SU-DHL-6 (cell line): ENCODE data around the gene KMT2E.

ENCODE experiments used
- H2AFZ ChIP-seq: fragments of 200-600 bp; sonication (generic); 2 replicates; pipeline ENCODE4 v1.6.1; 2014; ENCODE audit warnings: low read depth, mild to moderate bottlenecking, moderate library complexity, mixed read lengths, antibody characterized with exemption, low read length; ENCODE audit not compliant: severe bottlenecking
- H3F3A ChIP-seq: fragments of 200-600 bp; shearing (Covaris generic); 2 replicates; pipeline ENCODE4 v1.6.0; 2016; ENCODE audit warnings: antibody characterized with exemption, mild to moderate bottlenecking; ENCODE audit not compliant: insufficient read depth
- H3K27ac ChIP-seq: fragments of 200-600 bp; sonication (generic); 2 replicates; pipeline ENCODE4 v1.5.1; 2016; ENCODE audit warnings: low read depth, mild to moderate bottlenecking, low read length, moderate library complexity, mixed read lengths
- H3K27me3 ChIP-seq: fragments of 200-600 bp; sonication (generic), shearing (Covaris generic); 2 replicates; pipeline ENCODE4 v1.6.0; 2014; ENCODE audit warnings: mild to moderate bottlenecking, low read length
- H3K36me3 ChIP-seq: fragments of 200-600 bp; sonication (generic); 2 replicates; pipeline ENCODE4 v1.6.1; 2014; ENCODE audit warnings: mild to moderate bottlenecking, low read length, mixed read lengths
- H3K4me2 ChIP-seq: fragments of 300-600, 200-600 bp; shearing (Covaris generic), sonication (generic); 2 replicates; pipeline ENCODE4 v1.6.0; 2014; ENCODE audit warnings: low read length, low read depth, mild to moderate bottlenecking; ENCODE audit not compliant: poor library complexity, severe bottlenecking
- H3K4me3 ChIP-seq: fragments of 200-600 bp; sonication (generic); 2 replicates; pipeline ENCODE4 v1.5.1; 2014; ENCODE audit warnings: antibody characterized with exemption, low read length, mild to moderate bottlenecking, mixed read lengths; ENCODE audit not compliant: insufficient read depth, poor library complexity, severe bottlenecking
- H3K79me2 ChIP-seq: fragments of 200-600 bp; sonication (generic); 2 replicates; pipeline ENCODE4 v1.6.1; 2014; ENCODE audit warnings: mild to moderate bottlenecking, low read length, moderate library complexity; ENCODE audit not compliant: insufficient read depth
- H3K9ac ChIP-seq: fragments of 200-600 bp; sonication (generic); 2 replicates; pipeline ENCODE4 v1.7.0; 2014; ENCODE audit warnings: mild to moderate bottlenecking, low read length
- H3K9me2 ChIP-seq: fragments of 200-600 bp; sonication (generic); replicated peaks from 2 replicates; pipeline ENCODE4 v1.6.1; 2014; ENCODE audit warnings: low read length; ENCODE audit not compliant: insufficient read depth
- H3K9me3 ChIP-seq: fragments of 200-600 bp; sonication (generic); 2 replicates; pipeline ENCODE4 v1.6.1; 2014; ENCODE audit warnings: low read length, mixed read lengths; ENCODE audit not compliant: insufficient read depth
- H4K20me1 ChIP-seq: fragments of 200-600 bp; sonication (generic); 2 replicates; pipeline ENCODE4 v1.6.1; 2014; ENCODE audit warnings: low read depth, mild to moderate bottlenecking, antibody characterized with exemption, low read length, moderate library complexity, mixed read lengths
- EZH2phosphoT487 ChIP-seq: fragments of 200-600 bp; sonication (generic), shearing (Covaris generic); conservative IDR thresholded peaks from 2 replicates; pipeline ENCODE4 v1.6.1; 2018; ENCODE audit warnings: mild to moderate bottlenecking, antibody characterized with exemption, low read length, moderate library complexity, mixed read lengths
- TF ChIP-seq, protein P1 (sequence below): fragments of 200-600 bp; sonication (generic); IDR thresholded peaks from one replicate; pipeline ENCODE4 v1.5.1; 2017; ENCODE audit warnings: antibody characterized with exemption, mild to moderate bottlenecking, low read length, moderate library complexity; ENCODE audit not compliant: insufficient read depth, poor library complexity, severe bottlenecking

KMT2E gene

DNA sequence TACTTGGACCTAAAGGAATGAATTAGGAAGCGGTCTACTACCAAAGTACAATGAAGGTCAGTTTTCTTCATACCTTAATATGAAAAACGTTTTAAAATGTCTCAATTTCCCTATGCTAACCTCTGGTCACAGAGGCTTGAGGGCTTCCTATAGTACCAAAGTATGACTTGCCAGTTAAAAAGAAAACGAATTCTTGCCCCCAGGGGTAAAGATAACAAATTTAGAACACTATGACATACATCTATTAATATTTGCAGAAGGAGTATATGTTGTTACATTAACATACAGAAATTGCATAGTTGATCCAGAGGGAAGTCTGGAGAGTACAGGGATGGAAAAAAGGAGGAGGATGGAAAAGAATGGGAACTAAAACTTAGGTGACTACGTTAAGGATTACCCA lies 13.8 kb upstream of the KMT2E start:
- no peak overlapping the region for H3K9ac ChIP-seq
- H3K27ac ChIP-seq, result no peak overlapping the region
- no peaks in the 10 kb centered on the region; the same call in 1 of the 2 replicates for H3K79me2 ChIP-seq
- TF ChIP-seq, protein P1, sequence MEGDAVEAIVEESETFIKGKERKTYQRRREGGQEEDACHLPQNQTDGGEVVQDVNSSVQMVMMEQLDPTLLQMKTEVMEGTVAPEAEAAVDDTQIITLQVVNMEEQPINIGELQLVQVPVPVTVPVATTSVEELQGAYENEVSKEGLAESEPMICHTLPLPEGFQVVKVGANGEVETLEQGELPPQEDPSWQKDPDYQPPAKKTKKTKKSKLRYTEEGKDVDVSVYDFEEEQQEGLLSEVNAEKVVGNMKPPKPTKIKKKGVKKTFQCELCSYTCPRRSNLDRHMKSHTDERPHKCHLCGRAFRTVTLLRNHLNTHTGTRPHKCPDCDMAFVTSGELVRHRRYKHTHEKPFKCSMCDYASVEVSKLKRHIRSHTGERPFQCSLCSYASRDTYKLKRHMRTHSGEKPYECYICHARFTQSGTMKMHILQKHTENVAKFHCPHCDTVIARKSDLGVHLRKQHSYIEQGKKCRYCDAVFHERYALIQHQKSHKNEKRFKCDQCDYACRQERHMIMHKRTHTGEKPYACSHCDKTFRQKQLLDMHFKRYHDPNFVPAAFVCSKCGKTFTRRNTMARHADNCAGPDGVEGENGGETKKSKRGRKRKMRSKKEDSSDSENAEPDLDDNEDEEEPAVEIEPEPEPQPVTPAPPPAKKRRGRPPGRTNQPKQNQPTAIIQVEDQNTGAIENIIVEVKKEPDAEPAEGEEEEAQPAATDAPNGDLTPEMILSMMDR, result no peak
- no peak for TF ChIP-seq EZH2phosphoT487
- H3K36me3 ChIP-seq, result peaks cover 16% of the 10 kb centered on the region; the same call in 1 of the 2 replicates
- H3K4me2 ChIP-seq, result no peak overlapping the region
- H3K4me3 ChIP-seq, result no peak overlapping the region
- peaks cover 77% of the 10 kb centered on the region for H4K20me1 ChIP-seq
- H2AFZ ChIP-seq, result no peak overlapping the region
- H3K9me3 ChIP-seq, result no peaks in the 10 kb centered on the region
- no peaks in the 10 kb centered on the region; the same call in none of the 2 replicates for H3F3A ChIP-seq
- H3K27me3 ChIP-seq, result no peaks in the 10 kb centered on the region
- H3K9me2 ChIP-seq, result no peaks in the 10 kb centered on the region

DNA sequence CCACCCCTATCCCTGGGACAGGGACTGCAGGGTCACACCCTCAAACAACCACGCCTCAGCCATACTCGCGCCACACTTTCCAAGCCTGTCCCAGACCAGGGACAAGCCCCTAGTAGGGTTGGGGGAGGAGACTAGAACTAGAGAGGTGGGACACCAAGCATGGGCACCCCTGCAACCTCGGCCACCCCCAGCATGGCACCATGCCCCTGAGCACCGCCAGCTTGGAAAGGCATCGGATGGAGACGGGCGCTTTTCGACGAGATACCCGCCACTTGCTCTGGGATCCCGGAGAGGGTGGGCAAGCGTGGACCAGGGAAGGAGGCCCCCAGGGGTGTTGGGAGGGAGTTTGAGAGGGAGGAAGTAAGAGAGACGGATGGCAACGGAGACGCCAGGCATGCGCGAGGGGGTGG lies 13.1 kb upstream of the KMT2E start:
- no peak overlapping the region for H2AFZ ChIP-seq
- H3K9me2 ChIP-seq, result no peaks in the 10 kb centered on the region
- no peaks in the 10 kb centered on the region for H3K9me3 ChIP-seq
- peaks cover 69% of the 10 kb centered on the region for H4K20me1 ChIP-seq
- no peak overlapping the region for H3K4me2 ChIP-seq
- H3K36me3 ChIP-seq, result peaks cover 16% of the 10 kb centered on the region; the same call in 1 of the 2 replicates
- H3K4me3 ChIP-seq, result no peak overlapping the region
- H3K27me3 ChIP-seq, result no peaks in the 10 kb centered on the region
- H3K9ac ChIP-seq, result no peak overlapping the region
- no peaks in the 10 kb centered on the region; the same call in 1 of the 2 replicates for H3K79me2 ChIP-seq
- TF ChIP-seq, protein P1, result no peak
- no peak for TF ChIP-seq EZH2phosphoT487
- H3F3A ChIP-seq, result no peaks in the 10 kb centered on the region; the same call in none of the 2 replicates
- no peak overlapping the region for H3K27ac ChIP-seq

DNA sequence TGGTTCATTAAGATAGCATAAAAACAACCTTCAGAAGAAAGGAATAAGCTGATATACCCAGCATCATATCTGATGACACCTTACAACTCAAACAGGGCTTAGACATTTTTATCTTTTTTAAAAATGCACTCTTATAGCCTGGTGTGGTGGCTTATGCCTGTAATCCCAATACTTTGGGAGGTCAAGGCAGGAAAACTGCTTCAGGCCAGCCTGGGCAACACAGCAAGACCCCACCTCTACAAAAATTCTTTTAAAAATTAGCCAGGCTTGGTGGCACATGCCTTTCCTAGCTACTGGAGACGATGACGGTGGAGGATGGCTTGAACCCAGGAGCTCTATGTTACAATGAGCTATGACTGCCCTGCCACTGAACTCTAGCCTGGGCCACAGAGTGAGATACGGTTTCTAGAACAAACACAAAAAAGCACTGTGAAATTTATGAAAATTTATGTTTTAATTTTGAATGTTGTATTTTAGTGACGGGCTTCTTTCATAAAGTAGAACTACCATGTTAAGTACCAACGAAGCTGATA lies 12.3 kb upstream of the KMT2E start:
- no peak overlapping the region for H2AFZ ChIP-seq
- no peak overlapping the region for H3K9ac ChIP-seq
- no peak overlapping the region for H3K4me3 ChIP-seq
- H3K9me2 ChIP-seq, result no peaks in the 10 kb centered on the region
- no peak overlapping the region for H3K4me2 ChIP-seq
- H3K27me3 ChIP-seq, result no peaks in the 10 kb centered on the region
- H3K36me3 ChIP-seq, result peaks cover 12% of the 10 kb centered on the region; the same call in 1 of the 2 replicates
- no peaks in the 10 kb centered on the region; the same call in none of the 2 replicates for H3F3A ChIP-seq
- H3K9me3 ChIP-seq, result no peaks in the 10 kb centered on the region
- H3K27ac ChIP-seq, result no peak overlapping the region
- no peak for TF ChIP-seq EZH2phosphoT487
- TF ChIP-seq, protein P1, result no peak
- no peaks in the 10 kb centered on the region; the same call in 1 of the 2 replicates for H3K79me2 ChIP-seq
- peaks cover 69% of the 10 kb centered on the region for H4K20me1 ChIP-seq
